Liver (tissue), 3 donors: ENCODE measurements around the gene TPPP.
"Not testable (repeated sequence)": the region's sequence is repeated elsewhere in the genome, so short reads cannot be mapped to it uniquely, and the experiment has no call there.

Source experiments
- CTCF ChIP-seq: fragments of 150-350 bp; IDR thresholded peaks from 2 replicates; pipeline ENCODE4 v1.5.1; 2017; ENCODE audit warnings: improper control_type of control experiment, low read depth, low read length; ENCODE audit not compliant: missing input control
- GABPA ChIP-seq, 2 donors: IDR thresholded peaks in 1 of 2; conservative IDR thresholded peaks in 1 of 2; 2 replicates each; pipeline ENCODE4 v1.6.1; 2016; ENCODE audit warnings: antibody characterized with exemption in 2 of 2, mild to moderate bottlenecking in 1 of 2, moderate library complexity in 1 of 2
- TAF1 ChIP-seq: conservative IDR thresholded peaks from 2 replicates; pipeline ENCODE4 v1.6.1; 2016; ENCODE audit warnings: antibody characterized with exemption, mild to moderate bottlenecking
- TF ChIP-seq, protein P1 (sequence below): IDR thresholded peaks from 2 replicates; pipeline ENCODE4 v1.6.1; 2016; ENCODE audit warnings: antibody characterized with exemption
- TF ChIP-seq, protein P2 (sequence below): IDR thresholded peaks from 2 replicates; pipeline ENCODE4 v1.6.1; 2016; ENCODE audit warnings: antibody characterized with exemption
- donor health status: healthy.
- donor health status: healthy.

- TF ChIP-seq, protein P1, sequence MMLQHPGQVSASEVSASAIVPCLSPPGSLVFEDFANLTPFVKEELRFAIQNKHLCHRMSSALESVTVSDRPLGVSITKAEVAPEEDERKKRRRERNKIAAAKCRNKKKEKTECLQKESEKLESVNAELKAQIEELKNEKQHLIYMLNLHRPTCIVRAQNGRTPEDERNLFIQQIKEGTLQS = not testable (repeated sequence)
- TF ChIP-seq, protein P2, sequence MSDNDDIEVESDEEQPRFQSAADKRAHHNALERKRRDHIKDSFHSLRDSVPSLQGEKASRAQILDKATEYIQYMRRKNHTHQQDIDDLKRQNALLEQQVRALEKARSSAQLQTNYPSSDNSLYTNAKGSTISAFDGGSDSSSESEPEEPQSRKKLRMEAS = not testable (repeated sequence)
- not testable (repeated sequence) for TF ChIP-seq CTCF; GABPA (IDR thresholded peaks at IDR 0.05 in 1 of 2, conservative IDR thresholded peaks at IDR 0.05 in 1 of 2); TAF1
Observed at GRCh38 chr5:719379-719778, 26.2 kb upstream of the TPPP start.
